Panc1 (cell line): ENCODE results near the gene OR4D2. TPM values are rescaled to one million over a fixed set of nuclear protein-coding genes. Genes with fewer than 3 reads are reported as not detected.

Experiments
- ATAC-seq: fragments of 200-7000 bp; cut with Tn5 transposase; 2 replicates; pipeline ENCODE4 v1.9.1; 2020; ENCODE audit warnings: mild to moderate bottlenecking, moderate library complexity
- BruUV-seq: library from RNA; stranded (reverse); fragments of 400-500 nt; replicated peaks from 2 replicates; lab custom pipeline; 2021; lab: Mats Ljungman, UMichigan
- CTCF ChIA-PET: fragments of 300-600 bp; sonication (Branson Sonifier 250); formaldehyde crosslinking; loops from one replicate; lab custom pipeline; 2022; ENCODE audit warnings: antibody characterized with exemption; lab: Charles Lee
- POLR2A ChIA-PET: fragments of 300-600 bp; sonication (Branson Sonifier 250); formaldehyde crosslinking; loops from one replicate; lab custom pipeline; 2022; ENCODE audit warnings: antibody characterized with exemption; lab: Charles Lee
- DNase-seq: peaks from one replicate; pipeline ENCODE4 v3.0.0-alpha.2; 2010; ENCODE audit warnings: low read depth, low spot score
- H3K27ac ChIP-seq: 2 replicates; pipeline ENCODE4 v1.5.1; 2011; ENCODE audit warnings: mild to moderate bottlenecking, low read length, inconsistent platforms
- H3K27me3 ChIP-seq: fragments of 200-500 bp; sonication (Bioruptor generic); 2 replicates; pipeline ENCODE4 v1.6.0; 2014; ENCODE audit warnings: low read length, inconsistent platforms; ENCODE audit not compliant: control insufficient read depth, insufficient read depth
- H3K36me3 ChIP-seq: fragments of 200-500 bp; sonication (Bioruptor generic); 2 replicates; pipeline ENCODE4 v1.5.1; 2014; ENCODE audit warnings: inconsistent platforms, mild to moderate bottlenecking, low read length, moderate library complexity; ENCODE audit not compliant: control insufficient read depth, insufficient read depth
- H3K4me1 ChIP-seq: 2 replicates; pipeline ENCODE4 v1.5.1; 2011; ENCODE audit warnings: inconsistent platforms, mild to moderate bottlenecking, low read length, moderate library complexity; ENCODE audit not compliant: control insufficient read depth, insufficient read depth
- H3K4me3 ChIP-seq, 2 experiments: 2 replicates each; pipeline ENCODE4 v1.5.1; 2011 to 2012; ENCODE audit warnings: low read depth in 2 of 2, low read length in 2 of 2, mild to moderate bottlenecking in 2 of 2, inconsistent platforms in 1 of 2, moderate library complexity in 1 of 2
- H3K9me3 ChIP-seq: fragments of 200-500 bp; sonication (Bioruptor generic); 2 replicates; pipeline ENCODE4 v1.5.1; 2014; ENCODE audit warnings: low read depth, mild to moderate bottlenecking, inconsistent platforms, low read length, moderate library complexity; ENCODE audit not compliant: control insufficient read depth, insufficient read depth
- CTCF ChIP-seq: fragments of 450-650 bp; IDR thresholded peaks from 2 replicates; pipeline ENCODE4 v1.5.1; 2017; ENCODE audit warnings: mild to moderate bottlenecking
- POLR2AphosphoS5 ChIP-seq: IDR thresholded peaks from 2 replicates; pipeline ENCODE4 v1.6.1; 2012; ENCODE audit warnings: mild to moderate bottlenecking, low read depth, low read length, moderate library complexity
- REST ChIP-seq, 2 experiments: IDR thresholded peaks; 2 replicates each; pipeline ENCODE4 v1.6.1; 2011 to 2012; ENCODE audit warnings: low read depth in 2 of 2, control low read depth in 1 of 2, low read length in 1 of 2, mild to moderate bottlenecking in 1 of 2, moderate library complexity in 1 of 2; ENCODE audit not compliant: insufficient read depth in 1 of 2
- SIN3A ChIP-seq: IDR thresholded peaks from 2 replicates; pipeline ENCODE4 v1.6.1; 2012; ENCODE audit warnings: low read depth, mild to moderate bottlenecking, low read length, moderate library complexity, borderline replicate concordance; ENCODE audit not compliant: insufficient read depth
- TCF7L2 ChIP-seq: IDR thresholded peaks from 2 replicates; pipeline ENCODE4 v1.6.1; 2011; ENCODE audit warnings: mild to moderate bottlenecking, low read depth, low read length, inconsistent platforms
- in situ Hi-C: cut with HindIII; loops from 2 replicates; pipeline ENCODE4 v1.10.0; 2016; ENCODE audit warnings: low sequenced_read_pairs, low pct_unique_long_range_greater_than_20kb
- intact Hi-C: fragments of 100-400 bp; cut with micrococcal nuclease; formaldehyde crosslinking; loops from one replicate; pipeline ENCODE4 v1.10.0; 2022; ENCODE audit not compliant: unreplicated experiment
- total RNA-seq: library from RNA; stranded (reverse); gene quantifications from one replicate; pipeline ENCODE4 v1.2.1, GENCODE V29; 2021; ENCODE audit not compliant: unreplicated experiment

OR4D2 gene
- total RNA-seq, 1 experiment from 2014 or later: not detected

GRCh38 chr17:58172369-58173071, 5.7 kb downstream of the OR4D2 start:
- no peaks in the 10 kb centered on the region for H3K9me3 ChIP-seq
- no peak for TF ChIP-seq TCF7L2
- TF ChIP-seq REST (IDR thresholded peaks at IDR 0.05; ENCODE audit: insufficient read depth in 1 of 2, low read depth in 2 of 2, low read length in 1 of 2): peak; percentile 66 to 82; a peak in 3 of 4 replicates
- TF ChIP-seq CTCF: peak; percentile 78
- TF ChIP-seq SIN3A: no peak
- TF ChIP-seq POLR2AphosphoS5: no peak
- H3K4me1 ChIP-seq: no peaks in the 10 kb centered on the region
- in situ Hi-C loops: no loop called here
- H3K4me3 ChIP-seq: no peak overlapping the region
- ATAC-seq (peak; percentile 88), DNase-seq (no peak)
- no peaks in the 10 kb centered on the region for H3K36me3 ChIP-seq
- POLR2A ChIA-PET: no interaction called here
- intact Hi-C loops: loop anchor here (1.0 kb wide), 1 partner anchor 52 kb away; no protein-coding TSS in a partner anchor
- peaks cover 46% of the 10 kb centered on the region for H3K27me3 ChIP-seq
- no TSS peak for BruUV-seq
- H3K27ac ChIP-seq: no peak overlapping the region
- CTCF ChIA-PET: interaction anchor here (0.6 kb wide), 1 partner anchor 173 kb away, joined by 3 read pairs; no protein-coding TSS in a partner anchor

- no peak for ATAC-seq
- Histone ChIP-seq H3K27ac (no peak overlapping the region), H3K4me3 (no peak overlapping the region), H3K4me1 (no peaks in the 10 kb centered on the region), H3K27me3 (peaks cover 38% of the 10 kb centered on the region), H3K36me3 (no peaks in the 10 kb centered on the region), H3K9me3 (no peaks in the 10 kb centered on the region)
- no peak for TF ChIP-seq POLR2AphosphoS5
- no peak for TF ChIP-seq TCF7L2
- no peak for TF ChIP-seq CTCF
- TF ChIP-seq SIN3A: no peak
- TF ChIP-seq REST (IDR thresholded peaks at IDR 0.05; ENCODE audit: insufficient read depth in 1 of 2, low read depth in 2 of 2, low read length in 1 of 2): no peak
- ChIA-PET POLR2A (no interaction called here), CTCF (interaction anchor here (0.9 kb wide), 1 partner anchor 53 kb away, joined by 4 read pairs; no protein-coding TSS in a partner anchor)
- no TSS peak for BruUV-seq
- no peak for DNase-seq
- in situ Hi-C loops: no loop called here
- intact Hi-C loops: no loop called here
Observed at GRCh38 chr17:58174871-58175270, 8.1 kb downstream of the OR4D2 start.
